Peyer's patch (tissue), 4 donors: Measurements from ENCODE around the gene HSPB8.

Experiments used
- CTCF ChIP-seq, 6 experiments: fragments of 450-650 bp in 4 of 6; fragments of 200-600 bp in 2 of 6; sonication (generic) in 1 of 6; IDR thresholded peaks; one replicate each; pipeline ENCODE4 v1.5.1; 2017 to 2019; ENCODE audit warnings: antibody characterized with exemption in 6 of 6, mild to moderate bottlenecking in 3 of 6, moderate library complexity in 1 of 6
- POLR2A ChIP-seq, 2 donors: fragments of 450-650 bp; IDR thresholded peaks; one replicate each; pipeline ENCODE4 v1.5.1; 2017; ENCODE audit warnings: antibody characterized with exemption in 2 of 2, mild to moderate bottlenecking in 2 of 2, moderate library complexity in 2 of 2

- no peak for TF ChIP-seq CTCF (IDR thresholded peaks at IDR 0.05)
- no peak for TF ChIP-seq POLR2A (IDR thresholded peaks at IDR 0.05)
Measured at GRCh38 chr12:119230807-119231206, 52.1 kb downstream of the HSPB8 start.
